GM21786 (cell line): Measurements from ENCODE around the gene CFAP74.

Source experiments
- ATAC-seq: cut with Tn5 transposase; IDR thresholded peaks from one replicate; pipeline ENCODE4 v1.9.1; 2021; ENCODE audit not compliant: unreplicated experiment

CFAP74 gene

DNA sequence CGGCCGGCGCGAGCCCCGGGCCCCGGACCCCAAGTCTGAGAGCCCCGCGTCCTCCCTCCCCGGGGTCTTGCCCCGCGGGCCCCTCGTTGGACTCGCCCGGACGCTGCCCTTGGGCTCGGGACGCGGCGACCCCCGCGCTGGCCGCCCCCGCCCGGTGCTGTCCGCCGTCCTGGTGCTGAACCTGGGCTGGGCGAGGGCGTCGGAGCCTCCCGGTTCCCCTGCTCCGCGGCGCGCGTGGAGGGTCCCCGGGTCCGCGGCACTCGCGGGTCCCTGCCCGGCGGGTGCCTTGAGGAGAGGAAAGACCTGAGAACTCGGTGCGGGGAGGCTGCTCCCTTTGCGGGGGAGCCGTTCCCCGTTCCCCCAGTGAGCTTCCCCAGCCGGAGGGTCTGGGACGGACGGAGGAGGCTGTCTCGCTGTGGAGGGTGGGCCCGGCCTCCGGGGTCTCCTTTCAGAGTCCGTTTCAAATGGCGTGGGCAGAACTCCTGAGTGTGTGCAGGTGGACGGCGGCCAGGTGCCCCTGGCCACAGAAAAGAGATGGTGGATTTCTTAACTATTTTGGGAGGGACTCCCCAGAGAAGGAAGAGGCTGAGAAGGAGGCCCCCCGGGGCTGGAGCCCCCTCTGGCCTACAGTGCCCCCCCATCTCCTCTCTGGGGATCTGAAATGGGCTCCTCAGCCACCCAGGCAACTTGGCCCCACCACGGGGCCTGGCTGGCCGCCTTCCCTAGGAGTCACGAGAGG lies 16.2 kb upstream of the CFAP74 start:
- no peak for ATAC-seq

- no peak for ATAC-seq
Observed at GRCh38 chr1:2019172-2019543, 15.6 kb upstream of the CFAP74 start, which contains the start of gene GABRD. Gene GABRD, plus strand, starts transcription at chr1:2019345. Its CDS starts 79 bp downstream, at chr1:2019424.

- no peak for ATAC-seq
Observed at GRCh38 chr1:2018217-2019171, 14.9 kb upstream of the CFAP74 start.

GRCh38 chr1:2016123-2016522 lies 12.5 kb upstream of the CFAP74 start:
- no peak for ATAC-seq

- no peak for ATAC-seq
Observed at GRCh38 chr1:2014741-2015735, 11.5 kb upstream of the CFAP74 start.

- no peak for ATAC-seq
Observed at GRCh38 chr1:2014181-2014580, 10.6 kb upstream of the CFAP74 start.

GRCh38 chr1:2009101-2010053 lies 5.8 kb upstream of the CFAP74 start:
- ATAC-seq = no peak

GRCh38 chr1:2004856-2005255 lies 1.3 kb upstream of the CFAP74 start:
- ATAC-seq = no peak

GRCh38 chr1:2001773-2002411 lies 1.7 kb downstream of the CFAP74 start:
- no peak for ATAC-seq

DNA sequence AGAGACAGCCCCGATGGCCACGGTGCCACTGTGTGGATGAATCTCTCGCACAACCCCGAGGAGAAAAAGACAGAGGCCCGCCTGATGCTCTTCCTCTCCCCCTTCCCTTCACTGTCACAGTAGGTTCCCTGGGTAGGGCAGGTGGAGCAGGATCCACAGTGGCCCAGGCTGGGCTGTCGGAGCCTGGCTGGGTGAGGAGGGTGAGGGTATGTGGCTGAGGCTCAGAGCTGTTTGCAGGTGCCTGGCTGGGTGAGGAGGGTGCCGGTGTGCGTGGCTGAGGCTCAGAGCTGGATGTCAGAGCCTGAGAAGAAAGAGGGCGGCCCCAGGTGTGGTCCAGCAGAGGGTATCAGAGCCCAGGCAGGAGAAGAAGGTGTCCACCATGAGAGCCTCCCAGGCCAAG lies 2.7 kb downstream of the CFAP74 start:
- no peak for ATAC-seq

DNA sequence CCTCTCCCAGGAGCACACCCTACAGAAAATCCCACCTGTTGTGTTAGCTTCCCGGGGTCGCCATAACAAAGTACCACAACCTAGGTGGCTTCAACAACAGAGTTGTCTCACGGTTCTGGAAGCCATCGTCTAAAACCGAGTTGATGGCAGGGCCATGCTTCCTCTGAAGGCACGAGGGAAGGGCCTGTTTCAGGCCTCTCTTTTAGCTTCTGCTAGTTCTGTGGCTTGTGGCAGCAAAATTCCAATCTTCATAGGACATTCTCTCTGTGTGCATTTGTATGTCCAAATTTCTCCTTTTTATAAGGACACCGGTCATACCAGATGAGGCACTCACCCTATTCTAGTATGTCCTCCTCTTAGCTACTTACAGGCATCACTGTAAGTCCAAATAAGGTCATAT lies 3.2 kb downstream of the CFAP74 start:
- no peak for ATAC-seq

- ATAC-seq = no peak
Observed at GRCh38 chr1:1997576-1997975, 6.0 kb downstream of the CFAP74 start.

DNA sequence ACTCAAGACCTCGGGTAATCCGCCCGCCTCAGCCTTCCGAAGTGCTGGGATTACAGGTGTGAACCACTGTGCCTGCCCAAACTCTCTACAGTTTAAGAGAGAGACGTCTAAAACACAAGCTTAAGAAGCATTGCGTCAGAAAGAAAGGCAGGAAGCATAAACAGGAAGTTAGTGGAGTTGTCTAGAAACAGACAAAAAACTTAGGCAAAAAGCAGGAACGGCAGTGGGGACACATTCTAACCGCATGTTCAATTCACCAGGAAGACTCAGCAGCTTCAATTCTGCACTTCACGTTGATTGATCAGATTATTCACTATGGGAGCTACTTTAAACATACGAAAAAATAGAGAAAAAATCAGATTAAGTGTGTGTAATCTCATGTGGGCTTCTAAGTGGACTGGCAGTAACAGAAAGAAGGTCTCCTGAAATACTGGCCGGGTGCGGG lies 7.4 kb downstream of the CFAP74 start:
- no peak for ATAC-seq

DNA sequence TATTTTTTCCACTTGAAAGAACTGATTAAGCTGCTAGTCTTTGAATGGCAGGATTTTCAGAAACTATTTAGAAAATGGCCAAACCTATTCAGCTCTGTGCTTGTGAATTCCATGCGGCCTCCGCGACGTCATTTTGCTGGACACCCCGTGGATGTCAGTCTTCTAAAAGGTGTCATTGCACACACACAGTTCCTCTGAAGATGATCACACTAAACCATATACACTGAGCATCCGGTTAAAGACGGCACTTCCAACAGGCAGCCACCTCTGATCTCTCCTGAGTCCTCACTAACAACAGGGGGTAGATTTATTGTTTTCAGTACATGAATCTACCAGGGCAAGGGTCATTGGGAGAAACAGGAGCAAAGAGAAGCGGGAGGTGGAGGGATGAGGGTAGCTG lies 9.1 kb downstream of the CFAP74 start:
- no peak for ATAC-seq

DNA sequence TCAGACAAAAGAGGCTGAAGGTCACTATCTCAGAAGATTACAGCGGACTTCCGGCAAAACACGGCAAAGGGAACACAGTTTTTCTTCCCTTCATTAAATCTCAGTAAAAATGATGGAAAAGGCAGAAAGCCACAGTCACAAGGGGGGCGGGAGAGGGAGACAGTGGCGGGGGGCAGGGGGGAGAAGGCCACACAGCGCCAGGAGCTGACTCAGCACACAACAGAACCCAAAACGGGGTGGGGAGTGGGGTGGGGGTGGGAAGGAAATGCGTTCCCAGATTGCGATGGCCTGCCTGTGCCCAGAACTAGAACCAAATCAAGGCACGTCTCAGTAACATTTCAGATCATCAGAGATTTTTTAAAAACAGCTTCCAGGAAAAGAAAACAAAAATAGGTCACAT lies 13.4 kb downstream of the CFAP74 start:
- no peak for ATAC-seq

DNA sequence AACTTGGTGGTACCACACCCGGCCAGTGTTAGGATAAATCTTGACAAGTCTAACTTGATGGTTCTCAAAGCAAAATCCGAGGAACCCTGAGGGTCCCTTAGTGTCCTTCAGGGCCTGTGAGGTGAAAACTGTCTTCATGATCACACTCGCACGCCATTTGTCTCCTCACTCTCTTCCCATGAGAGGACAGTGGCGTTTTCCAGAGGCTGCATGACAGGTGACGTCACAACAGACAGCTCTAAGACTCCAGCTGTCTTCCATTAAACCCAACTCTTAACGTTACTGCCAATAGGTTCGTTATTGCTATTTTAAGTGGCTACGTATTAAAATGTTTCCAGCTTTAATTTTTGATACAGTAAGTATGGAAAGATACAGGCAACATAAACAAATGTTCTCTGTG lies 13.8 kb downstream of the CFAP74 start:
- no peak for ATAC-seq

- ATAC-seq = no peak
Observed at GRCh38 chr1:1989102-1989542, 14.5 kb downstream of the CFAP74 start.

DNA sequence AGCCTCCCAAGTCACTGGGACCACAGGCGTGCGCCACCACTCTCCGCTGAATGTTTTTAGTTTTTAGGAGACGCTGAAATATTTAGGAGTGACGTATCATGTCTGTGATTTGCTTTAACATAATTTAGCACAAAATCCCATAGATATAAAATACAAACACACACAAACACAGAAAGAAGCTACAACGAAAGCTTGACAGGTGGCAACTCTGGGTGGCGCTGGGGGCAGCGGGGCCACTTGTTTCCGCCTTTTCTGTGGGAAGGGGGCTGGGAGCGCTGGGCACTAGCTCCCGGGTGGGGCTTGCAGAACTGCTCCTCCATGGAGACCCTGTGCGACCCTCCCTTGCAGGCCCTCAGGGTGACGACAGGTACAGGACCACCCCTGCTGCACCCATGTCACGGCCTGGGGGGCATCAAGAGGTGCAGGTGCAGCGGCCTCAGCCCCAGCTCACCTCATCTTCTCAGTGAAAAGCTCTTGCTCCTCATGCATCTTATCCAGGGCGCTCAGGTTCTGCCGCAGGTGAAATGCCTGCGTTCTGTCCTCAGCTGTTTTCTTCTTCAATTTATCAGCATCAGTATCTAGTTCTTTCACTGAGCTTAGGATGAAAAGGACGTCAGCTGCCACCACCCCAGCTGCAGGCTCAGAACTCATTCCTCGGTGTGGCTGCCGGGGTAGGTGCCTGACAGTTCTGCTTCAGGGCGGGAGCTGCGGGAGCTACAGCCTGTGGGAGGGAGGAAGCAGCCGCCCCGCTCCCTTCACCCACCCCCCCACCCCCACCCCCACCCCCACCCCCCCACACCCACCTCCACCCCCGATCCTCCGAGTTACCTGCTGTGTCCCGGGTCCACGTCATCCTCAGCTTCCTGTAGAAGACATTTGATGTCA lies 15.3 kb downstream of the CFAP74 start:
- no peak for ATAC-seq
